ENCODE measurements around the gene NEK2. TPM values are rescaled to one million over a fixed set of nuclear protein-coding genes. Genes with fewer than 3 reads are reported as not detected.

The NEK2 gene
- total and polyA plus RNA-seq, 4 donors, result 0.61 to 5.9 (median 0.83) TPM

- no peaks in the 10 kb centered on the region for H3K36me3 ChIP-seq (ENCODE audit: control insufficient read depth in 4 of 4, insufficient read depth in 4 of 4, low read length in 4 of 4)
- no peaks in the 10 kb centered on the region for H3K27me3 ChIP-seq (ENCODE audit: control insufficient read depth in 3 of 3, insufficient read depth in 3 of 3, low read length in 2 of 3)
- no peak overlapping the region for H3K4me3 ChIP-seq
Observed at GRCh38 chr1:211708926-211709325, 33.5 kb upstream of the NEK2 start.

GRCh38 chr1:211708006-211708405, 32.6 kb upstream of the NEK2 start:
- 89 to 96% methylated on average over 6 of the region's 6 CpGs for WGBS, 2 donors
- no peak for ATAC-seq (ENCODE audit: insufficient read depth, low FRiP score)
- Histone ChIP-seq H3K9me3 (ENCODE audit: control insufficient read depth in 4 of 4, insufficient read depth in 3 of 4, low read length in 3 of 4) (peaks cover 0 to 4% (median 0%) of the 10 kb centered on the region in 4 donors), H3K27ac (ENCODE audit: low read depth in 1 of 2, low read length in 1 of 2) (no peak overlapping the region), H3K27me3 (ENCODE audit: control insufficient read depth in 3 of 3, insufficient read depth in 3 of 3, low read length in 2 of 3) (no peaks in the 10 kb centered on the region), H3K9ac (ENCODE audit: insufficient read depth in 1 of 2, low read length in 2 of 2) (no peak overlapping the region), H3K4me3 (no peak overlapping the region), H3K36me3 (ENCODE audit: control insufficient read depth in 4 of 4, insufficient read depth in 4 of 4, low read length in 4 of 4) (no peaks in the 10 kb centered on the region), H3K4me1 (ENCODE audit: control insufficient read depth in 5 of 5, insufficient read depth in 5 of 5, low read length in 5 of 5) (no peaks in the 10 kb centered on the region)
- TF ChIP-seq, protein P1, sequence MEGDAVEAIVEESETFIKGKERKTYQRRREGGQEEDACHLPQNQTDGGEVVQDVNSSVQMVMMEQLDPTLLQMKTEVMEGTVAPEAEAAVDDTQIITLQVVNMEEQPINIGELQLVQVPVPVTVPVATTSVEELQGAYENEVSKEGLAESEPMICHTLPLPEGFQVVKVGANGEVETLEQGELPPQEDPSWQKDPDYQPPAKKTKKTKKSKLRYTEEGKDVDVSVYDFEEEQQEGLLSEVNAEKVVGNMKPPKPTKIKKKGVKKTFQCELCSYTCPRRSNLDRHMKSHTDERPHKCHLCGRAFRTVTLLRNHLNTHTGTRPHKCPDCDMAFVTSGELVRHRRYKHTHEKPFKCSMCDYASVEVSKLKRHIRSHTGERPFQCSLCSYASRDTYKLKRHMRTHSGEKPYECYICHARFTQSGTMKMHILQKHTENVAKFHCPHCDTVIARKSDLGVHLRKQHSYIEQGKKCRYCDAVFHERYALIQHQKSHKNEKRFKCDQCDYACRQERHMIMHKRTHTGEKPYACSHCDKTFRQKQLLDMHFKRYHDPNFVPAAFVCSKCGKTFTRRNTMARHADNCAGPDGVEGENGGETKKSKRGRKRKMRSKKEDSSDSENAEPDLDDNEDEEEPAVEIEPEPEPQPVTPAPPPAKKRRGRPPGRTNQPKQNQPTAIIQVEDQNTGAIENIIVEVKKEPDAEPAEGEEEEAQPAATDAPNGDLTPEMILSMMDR (IDR thresholded peaks at IDR 0.05; ENCODE audit: control extremely low read depth, extremely low read depth), result no peak
- no peak for DNase-seq

More at GRCh38 chr1:211708926-211709325, 33.5 kb upstream of the NEK2 start:
- Histone ChIP-seq H3K27ac (ENCODE audit: low read depth in 1 of 2, low read length in 1 of 2) (no peak overlapping the region), H3K9me3 (ENCODE audit: control insufficient read depth in 4 of 4, insufficient read depth in 3 of 4, low read length in 3 of 4) (peaks cover 0 to 4% (median 0%) of the 10 kb centered on the region in 4 donors), H3K9ac (ENCODE audit: insufficient read depth in 1 of 2, low read length in 2 of 2) (no peak overlapping the region), H3K4me1 (ENCODE audit: control insufficient read depth in 5 of 5, insufficient read depth in 5 of 5, low read length in 5 of 5) (no peaks in the 10 kb centered on the region)
- ATAC-seq (ENCODE audit: insufficient read depth, low FRiP score) (no peak), DNase-seq (no peak)
- 89 to 94% methylated on average over 4 of the region's 4 CpGs for whole genome bisulfite sequencing, 2 donors
- TF ChIP-seq, protein P1 (IDR thresholded peaks at IDR 0.05; ENCODE audit: control extremely low read depth, extremely low read depth), result no peak

- H3K4me1 ChIP-seq (ENCODE audit: control insufficient read depth in 5 of 5, insufficient read depth in 5 of 5, low read length in 5 of 5), result no peaks in the 10 kb centered on the region
- DNase-seq, result peak in 2 of 3 donors; percentile 32 to 58
- H3K4me3 ChIP-seq, result no peak overlapping the region
- H3K9me3 ChIP-seq (ENCODE audit: control insufficient read depth in 4 of 4, insufficient read depth in 3 of 4, low read length in 3 of 4), result peaks cover 0 to 3% (median 0%) of the 10 kb centered on the region in 4 donors
- peaks cover 0 to 11% (median 0%) of the 10 kb centered on the region in 3 donors for H3K27me3 ChIP-seq (ENCODE audit: control insufficient read depth in 3 of 3, insufficient read depth in 3 of 3, low read length in 2 of 3)
- H3K9ac ChIP-seq (ENCODE audit: insufficient read depth in 1 of 2, low read length in 2 of 2), result no peak overlapping the region
- 75 to 78% methylated on average over 6 of the region's 6 CpGs for WGBS, 2 donors
- TF ChIP-seq, protein P1 (IDR thresholded peaks at IDR 0.05; ENCODE audit: control extremely low read depth, extremely low read depth), result no peak
- no peak for ATAC-seq (ENCODE audit: insufficient read depth, low FRiP score)
- H3K27ac ChIP-seq (ENCODE audit: low read depth in 1 of 2, low read length in 1 of 2), result no peak overlapping the region
- no peaks in the 10 kb centered on the region for H3K36me3 ChIP-seq (ENCODE audit: control insufficient read depth in 4 of 4, insufficient read depth in 4 of 4, low read length in 4 of 4)
Observed at GRCh38 chr1:211705467-211706091, 30.2 kb upstream of the NEK2 start.
